ENCODE data around the gene TRIM41.
"Not testable (repeated sequence)": the region's sequence is repeated elsewhere in the genome, so short reads cannot be mapped to it uniquely, and the experiment has no call there.

The TRIM41 gene

GRCh38 chr5:181211208-181211607 is 11.9 kb upstream of the TRIM41 start:
- Histone ChIP-seq H3K9ac (ENCODE audit: low read depth in 1 of 2, low read length in 2 of 2) (no peak overlapping the region), H3K9me3 (ENCODE audit: control insufficient read depth in 1 of 2, low read length in 2 of 2) (no peaks in the 10 kb centered on the region), H3K27me3 (ENCODE audit: control insufficient read depth in 1 of 2, insufficient read depth in 2 of 2, low read length in 2 of 2) (peaks cover 3 to 4% of the 10 kb centered on the region in 2 donors), H3K36me3 (ENCODE audit: control insufficient read depth in 1 of 2, insufficient read depth in 2 of 2, low read length in 2 of 2) (no peaks in the 10 kb centered on the region), H3K4me1 (ENCODE audit: control insufficient read depth in 1 of 2, insufficient read depth in 2 of 2, low read length in 2 of 2) (peaks cover 6 to 9% of the 10 kb centered on the region in 2 donors), H3K27ac (ENCODE audit: low read depth, low read length) (no peak overlapping the region), H3K4me3 (ENCODE audit: low read depth in 1 of 2, low read length in 2 of 2) (no peak overlapping the region)

GRCh38 chr5:181212080-181212479 is 11.0 kb upstream of the TRIM41 start:
- no peaks in the 10 kb centered on the region for H3K36me3 ChIP-seq (ENCODE audit: control insufficient read depth in 1 of 2, insufficient read depth in 2 of 2, low read length in 2 of 2)
- peaks cover 4 to 6% of the 10 kb centered on the region in 2 donors for H3K27me3 ChIP-seq (ENCODE audit: control insufficient read depth in 1 of 2, insufficient read depth in 2 of 2, low read length in 2 of 2)
- no peak overlapping the region for H3K27ac ChIP-seq (ENCODE audit: low read depth, low read length)
- H3K9ac ChIP-seq (ENCODE audit: low read depth in 1 of 2, low read length in 2 of 2): no peak overlapping the region
- no peak overlapping the region for H3K4me3 ChIP-seq (ENCODE audit: low read depth in 1 of 2, low read length in 2 of 2)
- no peaks in the 10 kb centered on the region for H3K9me3 ChIP-seq (ENCODE audit: control insufficient read depth in 1 of 2, low read length in 2 of 2)
- peaks cover 7 to 10% of the 10 kb centered on the region in 2 donors for H3K4me1 ChIP-seq (ENCODE audit: control insufficient read depth in 1 of 2, insufficient read depth in 2 of 2, low read length in 2 of 2)

GRCh38 chr5:181212934-181213333 is 10.1 kb upstream of the TRIM41 start:
- Histone ChIP-seq H3K4me1 (ENCODE audit: control insufficient read depth in 1 of 2, insufficient read depth in 2 of 2, low read length in 2 of 2) (peaks cover 13 to 19% of the 10 kb centered on the region in 2 donors), H3K27me3 (ENCODE audit: control insufficient read depth in 1 of 2, insufficient read depth in 2 of 2, low read length in 2 of 2) (peaks cover 4 to 6% of the 10 kb centered on the region in 2 donors), H3K27ac (ENCODE audit: low read depth, low read length) (no peak overlapping the region), H3K4me3 (ENCODE audit: low read depth in 1 of 2, low read length in 2 of 2) (no peak overlapping the region), H3K9ac (ENCODE audit: low read depth in 1 of 2, low read length in 2 of 2) (no peak overlapping the region), H3K36me3 (ENCODE audit: control insufficient read depth in 1 of 2, insufficient read depth in 2 of 2, low read length in 2 of 2) (no peaks in the 10 kb centered on the region), H3K9me3 (ENCODE audit: control insufficient read depth in 1 of 2, low read length in 2 of 2) (no peaks in the 10 kb centered on the region)

GRCh38 chr5:181214249-181214648 is 8.8 kb upstream of the TRIM41 start:
- peaks cover 14 to 20% of the 10 kb centered on the region in 2 donors for H3K4me1 ChIP-seq (ENCODE audit: control insufficient read depth in 1 of 2, insufficient read depth in 2 of 2, low read length in 2 of 2)
- not testable (repeated sequence) for H3K9me3 ChIP-seq (ENCODE audit: control insufficient read depth in 1 of 2, low read length in 2 of 2); H3K9ac ChIP-seq (ENCODE audit: low read depth in 1 of 2, low read length in 2 of 2); H3K27ac ChIP-seq (ENCODE audit: low read depth, low read length); H3K4me3 ChIP-seq (ENCODE audit: low read depth in 1 of 2, low read length in 2 of 2); H3K27me3 ChIP-seq (ENCODE audit: control insufficient read depth in 1 of 2, insufficient read depth in 2 of 2, low read length in 2 of 2); H3K36me3 ChIP-seq (ENCODE audit: control insufficient read depth in 1 of 2, insufficient read depth in 2 of 2, low read length in 2 of 2)

- no peaks in the 10 kb centered on the region for H3K9me3 ChIP-seq (ENCODE audit: control insufficient read depth in 1 of 2, low read length in 2 of 2)
- peak overlapping the region; percentile 50 to 83 for H3K4me3 ChIP-seq (ENCODE audit: low read depth in 1 of 2, low read length in 2 of 2)
- no peak overlapping the region for H3K27ac ChIP-seq (ENCODE audit: low read depth, low read length)
- H3K27me3 ChIP-seq (ENCODE audit: control insufficient read depth in 1 of 2, insufficient read depth in 2 of 2, low read length in 2 of 2): peaks cover 4 to 6% of the 10 kb centered on the region in 2 donors
- H3K4me1 ChIP-seq (ENCODE audit: control insufficient read depth in 1 of 2, insufficient read depth in 2 of 2, low read length in 2 of 2): peaks cover 14 to 20% of the 10 kb centered on the region in 2 donors
- peak overlapping the region; percentile 1 to 57 for H3K9ac ChIP-seq (ENCODE audit: low read depth in 1 of 2, low read length in 2 of 2)
- H3K36me3 ChIP-seq (ENCODE audit: control insufficient read depth in 1 of 2, insufficient read depth in 2 of 2, low read length in 2 of 2): no peaks in the 10 kb centered on the region
Measured at GRCh38 chr5:181215997-181216989, 6.8 kb upstream of the TRIM41 start.

GRCh38 chr5:181217111-181217802 is 5.8 kb upstream of the TRIM41 start:
- Histone ChIP-seq H3K36me3 (ENCODE audit: control insufficient read depth in 1 of 2, insufficient read depth in 2 of 2, low read length in 2 of 2) (no peaks in the 10 kb centered on the region), H3K9ac (ENCODE audit: low read depth in 1 of 2, low read length in 2 of 2) (peak overlapping the region; percentile 21 to 26), H3K4me3 (ENCODE audit: low read depth in 1 of 2, low read length in 2 of 2) (peak overlapping the region; percentile 66 to 83), H3K4me1 (ENCODE audit: control insufficient read depth in 1 of 2, insufficient read depth in 2 of 2, low read length in 2 of 2) (peaks cover 17 to 27% of the 10 kb centered on the region in 2 donors), H3K27me3 (ENCODE audit: control insufficient read depth in 1 of 2, insufficient read depth in 2 of 2, low read length in 2 of 2) (peaks cover 4 to 6% of the 10 kb centered on the region in 2 donors), H3K27ac (ENCODE audit: low read depth, low read length) (no peak overlapping the region), H3K9me3 (ENCODE audit: control insufficient read depth in 1 of 2, low read length in 2 of 2) (no peaks in the 10 kb centered on the region)

GRCh38 chr5:181217803-181218062 is 5.3 kb upstream of the TRIM41 start:
- H3K36me3 ChIP-seq (ENCODE audit: control insufficient read depth in 1 of 2, insufficient read depth in 2 of 2, low read length in 2 of 2): no peaks in the 10 kb centered on the region
- H3K4me3 ChIP-seq (ENCODE audit: low read depth in 1 of 2, low read length in 2 of 2): peak overlapping the region; percentile 66 to 83
- peaks cover 17 to 27% of the 10 kb centered on the region in 2 donors for H3K4me1 ChIP-seq (ENCODE audit: control insufficient read depth in 1 of 2, insufficient read depth in 2 of 2, low read length in 2 of 2)
- H3K27ac ChIP-seq (ENCODE audit: low read depth, low read length): no peak overlapping the region
- no peaks in the 10 kb centered on the region for H3K9me3 ChIP-seq (ENCODE audit: control insufficient read depth in 1 of 2, low read length in 2 of 2)
- H3K9ac ChIP-seq (ENCODE audit: low read depth in 1 of 2, low read length in 2 of 2): peak overlapping the region; percentile 21 to 26
- H3K27me3 ChIP-seq (ENCODE audit: control insufficient read depth in 1 of 2, insufficient read depth in 2 of 2, low read length in 2 of 2): peaks cover 4 to 6% of the 10 kb centered on the region in 2 donors

- Histone ChIP-seq H3K27ac (ENCODE audit: low read depth, low read length) (no peak overlapping the region), H3K27me3 (ENCODE audit: control insufficient read depth in 1 of 2, insufficient read depth in 2 of 2, low read length in 2 of 2) (peaks cover 4 to 6% of the 10 kb centered on the region in 2 donors), H3K9me3 (ENCODE audit: control insufficient read depth in 1 of 2, low read length in 2 of 2) (no peaks in the 10 kb centered on the region), H3K4me3 (ENCODE audit: low read depth in 1 of 2, low read length in 2 of 2) (peak overlapping the region; percentile 66 to 83), H3K4me1 (ENCODE audit: control insufficient read depth in 1 of 2, insufficient read depth in 2 of 2, low read length in 2 of 2) (peaks cover 17 to 28% of the 10 kb centered on the region in 2 donors), H3K9ac (ENCODE audit: low read depth in 1 of 2, low read length in 2 of 2) (no peak overlapping the region), H3K36me3 (ENCODE audit: control insufficient read depth in 1 of 2, insufficient read depth in 2 of 2, low read length in 2 of 2) (no peaks in the 10 kb centered on the region)
Measured at GRCh38 chr5:181218795-181219124, 4.3 kb upstream of the TRIM41 start.

GRCh38 chr5:181219262-181220177 is 3.6 kb upstream of the TRIM41 start:
- Histone ChIP-seq H3K9me3 (ENCODE audit: control insufficient read depth in 1 of 2, low read length in 2 of 2) (no peaks in the 10 kb centered on the region), H3K4me1 (ENCODE audit: control insufficient read depth in 1 of 2, insufficient read depth in 2 of 2, low read length in 2 of 2) (peaks cover 24 to 36% of the 10 kb centered on the region in 2 donors), H3K9ac (ENCODE audit: low read depth in 1 of 2, low read length in 2 of 2) (no peak overlapping the region), H3K36me3 (ENCODE audit: control insufficient read depth in 1 of 2, insufficient read depth in 2 of 2, low read length in 2 of 2) (no peaks in the 10 kb centered on the region), H3K27ac (ENCODE audit: low read depth, low read length) (no peak overlapping the region), H3K27me3 (ENCODE audit: control insufficient read depth in 1 of 2, insufficient read depth in 2 of 2, low read length in 2 of 2) (peaks cover 4 to 6% of the 10 kb centered on the region in 2 donors), H3K4me3 (ENCODE audit: low read depth in 1 of 2, low read length in 2 of 2) (no peak overlapping the region)
